Measurements from ENCODE around the gene PABPC3. TPM values are rescaled to one million over a fixed set of nuclear protein-coding genes. Genes with fewer than 3 reads are reported as not detected.

The PABPC3 gene
- total RNA-seq, result under 0.01 and 0.29 TPM in 2 replicates

DNA sequence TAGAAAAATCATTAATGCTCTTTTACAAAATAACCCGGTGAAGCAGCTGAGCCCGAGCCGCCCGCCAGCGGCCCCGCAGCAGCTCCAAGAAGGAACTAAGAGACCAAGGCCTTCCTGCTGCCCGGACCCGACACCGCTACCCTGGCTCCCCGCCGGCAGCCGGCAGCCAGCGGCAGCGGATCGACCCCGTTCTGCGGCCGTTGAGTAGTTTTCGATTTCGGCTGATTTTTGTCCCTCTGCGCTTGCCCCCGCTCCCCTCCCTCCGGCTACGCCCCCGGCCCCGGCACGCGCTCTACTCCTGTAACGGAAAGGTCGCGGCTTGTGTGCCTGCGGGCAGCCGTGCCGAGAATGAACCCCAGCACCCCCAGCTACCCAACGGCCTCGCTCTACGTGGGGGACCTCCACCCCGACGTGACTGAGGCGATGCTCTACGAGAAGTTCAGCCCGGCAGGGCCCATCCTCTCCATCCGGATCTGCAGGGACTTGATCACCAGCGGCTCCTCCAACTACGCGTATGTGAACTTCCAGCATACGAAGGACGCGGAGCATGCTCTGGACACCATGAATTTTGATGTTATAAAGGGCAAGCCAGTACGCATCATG lies at the start of gene PABPC3:
PABPC3 (plus strand) TSS at position 286 of the 603 bp plus-strand sequence; CDS start at position 349, 63 bp downstream.
- Histone ChIP-seq H3K4me1 (ENCODE audit: insufficient read depth, low read length) (no peaks in the 10 kb centered on the region), H3K4me2 (ENCODE audit: insufficient read depth, low read length) (peak within 1 kb of the TSS; percentile 48), H3K9me3 (ENCODE audit: low read depth, low read length) (no peaks in the 10 kb centered on the region), H4K20me1 (ENCODE audit: insufficient read depth, low read length) (no peaks in the 10 kb centered on the region), H3K4me3 (ENCODE audit: insufficient read depth, low read length) (peak within 1 kb of the TSS; percentile 57), H2AFZ (ENCODE audit: low read length) (peak within 1 kb of the TSS; percentile 47), H3K27ac (ENCODE audit: low read depth, low read length) (no peak within 1 kb of the TSS), H3K79me2 (ENCODE audit: insufficient read depth, low read length) (no peaks in the 10 kb centered on the region), H3K27me3 (ENCODE audit: insufficient read depth, low read length) (peaks cover 3% of the 10 kb centered on the region), H3K36me3 (ENCODE audit: insufficient read depth, low read length) (no peaks in the 10 kb centered on the region)
- peak; percentile 36 for DNase-seq (ENCODE audit: insufficient read length, low spot score, missing footprints)
- TF ChIP-seq, protein P1, sequence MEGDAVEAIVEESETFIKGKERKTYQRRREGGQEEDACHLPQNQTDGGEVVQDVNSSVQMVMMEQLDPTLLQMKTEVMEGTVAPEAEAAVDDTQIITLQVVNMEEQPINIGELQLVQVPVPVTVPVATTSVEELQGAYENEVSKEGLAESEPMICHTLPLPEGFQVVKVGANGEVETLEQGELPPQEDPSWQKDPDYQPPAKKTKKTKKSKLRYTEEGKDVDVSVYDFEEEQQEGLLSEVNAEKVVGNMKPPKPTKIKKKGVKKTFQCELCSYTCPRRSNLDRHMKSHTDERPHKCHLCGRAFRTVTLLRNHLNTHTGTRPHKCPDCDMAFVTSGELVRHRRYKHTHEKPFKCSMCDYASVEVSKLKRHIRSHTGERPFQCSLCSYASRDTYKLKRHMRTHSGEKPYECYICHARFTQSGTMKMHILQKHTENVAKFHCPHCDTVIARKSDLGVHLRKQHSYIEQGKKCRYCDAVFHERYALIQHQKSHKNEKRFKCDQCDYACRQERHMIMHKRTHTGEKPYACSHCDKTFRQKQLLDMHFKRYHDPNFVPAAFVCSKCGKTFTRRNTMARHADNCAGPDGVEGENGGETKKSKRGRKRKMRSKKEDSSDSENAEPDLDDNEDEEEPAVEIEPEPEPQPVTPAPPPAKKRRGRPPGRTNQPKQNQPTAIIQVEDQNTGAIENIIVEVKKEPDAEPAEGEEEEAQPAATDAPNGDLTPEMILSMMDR (IDR thresholded peaks at IDR 0.05; ENCODE audit: extremely low read depth, low read depth, low read length), result no peak

DNA sequence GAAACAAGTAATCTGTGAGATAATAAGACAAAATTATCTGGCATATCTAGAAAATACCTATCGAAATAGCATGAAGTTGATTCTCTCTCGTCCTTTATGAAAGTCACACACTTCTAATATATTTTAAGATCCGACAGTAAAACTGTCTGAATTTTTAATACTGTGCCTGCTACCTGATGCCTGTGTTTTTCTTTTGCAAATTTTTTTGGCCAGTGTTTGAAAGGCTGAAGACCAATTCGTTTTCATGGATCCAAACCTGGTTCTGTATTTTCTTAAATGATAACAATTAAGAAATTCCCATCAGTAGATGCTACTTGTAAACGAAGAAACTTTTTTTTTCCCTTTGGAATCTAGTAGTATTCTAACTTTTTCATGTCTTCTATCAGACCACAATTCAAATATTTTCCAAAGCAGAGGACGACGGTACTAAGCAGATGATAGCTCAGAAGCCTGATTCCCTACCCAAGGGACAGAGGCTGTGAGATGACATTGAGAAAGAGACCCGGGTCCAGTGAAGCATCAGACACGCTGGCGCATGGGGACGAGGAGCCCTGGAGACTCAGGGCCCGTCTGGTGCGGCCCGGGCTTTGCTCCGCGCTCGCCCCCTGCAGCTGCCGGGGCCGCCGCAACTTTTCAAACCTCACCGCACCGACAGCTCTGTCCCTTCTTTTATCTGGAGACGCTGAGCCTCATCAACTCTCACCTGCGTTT lies 49.5 kb upstream of the PABPC3 start:
- no peak overlapping the region for H2AFZ ChIP-seq (ENCODE audit: low read length)
- H3K27me3 ChIP-seq (ENCODE audit: insufficient read depth, low read length), result peaks cover 30% of the 10 kb centered on the region
- TF ChIP-seq, protein P1 (IDR thresholded peaks at IDR 0.05; ENCODE audit: extremely low read depth, low read depth, low read length), result no peak
- no peak overlapping the region for H3K27ac ChIP-seq (ENCODE audit: low read depth, low read length)
- no peak overlapping the region for H3K4me3 ChIP-seq (ENCODE audit: insufficient read depth, low read length)
- H3K4me1 ChIP-seq (ENCODE audit: insufficient read depth, low read length), result no peaks in the 10 kb centered on the region
- no peaks in the 10 kb centered on the region for H4K20me1 ChIP-seq (ENCODE audit: insufficient read depth, low read length)
- H3K79me2 ChIP-seq (ENCODE audit: insufficient read depth, low read length), result no peaks in the 10 kb centered on the region
- no peaks in the 10 kb centered on the region for H3K36me3 ChIP-seq (ENCODE audit: insufficient read depth, low read length)
- peak overlapping the region; percentile 65 for H3K4me2 ChIP-seq (ENCODE audit: insufficient read depth, low read length)
- DNase-seq (ENCODE audit: insufficient read length, low spot score, missing footprints), result no peak
- no peaks in the 10 kb centered on the region for H3K9me3 ChIP-seq (ENCODE audit: low read depth, low read length)

- no peaks in the 10 kb centered on the region for H3K79me2 ChIP-seq (ENCODE audit: insufficient read depth, low read length)
- TF ChIP-seq, protein P1 (IDR thresholded peaks at IDR 0.05; ENCODE audit: extremely low read depth, low read depth, low read length), result no peak
- DNase-seq (ENCODE audit: insufficient read length, low spot score, missing footprints), result peak; percentile 67
- no peaks in the 10 kb centered on the region for H3K4me1 ChIP-seq (ENCODE audit: insufficient read depth, low read length)
- no peaks in the 10 kb centered on the region for H4K20me1 ChIP-seq (ENCODE audit: insufficient read depth, low read length)
- H3K9me3 ChIP-seq (ENCODE audit: low read depth, low read length), result no peaks in the 10 kb centered on the region
- H3K36me3 ChIP-seq (ENCODE audit: insufficient read depth, low read length), result no peaks in the 10 kb centered on the region
- H3K4me3 ChIP-seq (ENCODE audit: insufficient read depth, low read length), result peak overlapping the region; percentile 60
- peak overlapping the region; percentile 70 for H2AFZ ChIP-seq (ENCODE audit: low read length)
- peak overlapping the region; percentile 65 for H3K4me2 ChIP-seq (ENCODE audit: insufficient read depth, low read length)
- H3K27ac ChIP-seq (ENCODE audit: low read depth, low read length), result no peak overlapping the region
- H3K27me3 ChIP-seq (ENCODE audit: insufficient read depth, low read length), result peaks cover 30% of the 10 kb centered on the region
Observed at GRCh38 chr13:25046985-25047511, 48.9 kb upstream of the PABPC3 start.

GRCh38 chr13:25051065-25051464 lies 44.9 kb upstream of the PABPC3 start:
- TF ChIP-seq, protein P1 (IDR thresholded peaks at IDR 0.05; ENCODE audit: extremely low read depth, low read depth, low read length), result no peak
- H3K27ac ChIP-seq (ENCODE audit: low read depth, low read length), result no peak overlapping the region
- H4K20me1 ChIP-seq (ENCODE audit: insufficient read depth, low read length), result no peaks in the 10 kb centered on the region
- H3K36me3 ChIP-seq (ENCODE audit: insufficient read depth, low read length), result no peaks in the 10 kb centered on the region
- no peak overlapping the region for H3K4me3 ChIP-seq (ENCODE audit: insufficient read depth, low read length)
- no peaks in the 10 kb centered on the region for H3K79me2 ChIP-seq (ENCODE audit: insufficient read depth, low read length)
- H3K4me2 ChIP-seq (ENCODE audit: insufficient read depth, low read length), result no peak overlapping the region
- no peaks in the 10 kb centered on the region for H3K4me1 ChIP-seq (ENCODE audit: insufficient read depth, low read length)
- no peak overlapping the region for H2AFZ ChIP-seq (ENCODE audit: low read length)
- DNase-seq (ENCODE audit: insufficient read length, low spot score, missing footprints), result no peak
- no peaks in the 10 kb centered on the region for H3K9me3 ChIP-seq (ENCODE audit: low read depth, low read length)
- peaks cover 21% of the 10 kb centered on the region for H3K27me3 ChIP-seq (ENCODE audit: insufficient read depth, low read length)
